H1 (cell line): Measurements from ENCODE around the gene PLA2G4A. TPM values are rescaled to one million over a fixed set of nuclear protein-coding genes. Genes with fewer than 3 reads are reported as not detected.

Experiments used
- CTCF ChIA-PET: fragments of 300-600 bp; sonication (Branson Sonifier 250); formaldehyde crosslinking; loops from one replicate; lab custom pipeline; 2021; ENCODE audit not compliant: partially characterized antibody; lab: Charles Lee
- POLR2A ChIA-PET: fragments of 300-600 bp; sonication (Branson Sonifier 250); formaldehyde crosslinking; loops from one replicate; lab custom pipeline; 2021; ENCODE audit warnings: inconsistent platforms; ENCODE audit not compliant: partially characterized antibody; lab: Charles Lee
- DNase-seq, 2 experiments: peaks; one replicate each; pipeline versions ENCODE4 v3.0.0 to v3.0.0-alpha.2; 2010 to 2022; ENCODE audit warnings: low spot score in 2 of 2, low read depth in 1 of 2, mixed read lengths in 1 of 2
- FAIRE-seq: peaks from 2 replicates; lab custom pipeline; 2011; peaks lifted over from hg19 to GRCh38; lab: Jason Lieb, UNC
- H2AFZ ChIP-seq: 2 replicates; pipeline ENCODE4 v1.8.1; 2012; ENCODE audit warnings: low read length, inconsistent platforms
- H2AK5ac ChIP-seq: 2 replicates; pipeline ENCODE4 v1.6.1; 2013; ENCODE audit warnings: low read depth, low read length
- H2BK120ac ChIP-seq: replicated peaks from 2 replicates; pipeline ENCODE3; 2013; ENCODE audit warnings: low read depth, low read length, inconsistent platforms
- H2BK12ac ChIP-seq: 2 replicates; pipeline ENCODE4 v1.6.1; 2013; ENCODE audit warnings: low read depth, low read length
- H2BK15ac ChIP-seq: 2 replicates; pipeline ENCODE4 v1.6.1; 2013; ENCODE audit warnings: low read length
- H2BK20ac ChIP-seq: 2 replicates; pipeline ENCODE4 v1.6.1; 2013; ENCODE audit warnings: low read length
- H2BK5ac ChIP-seq: 2 replicates; pipeline ENCODE4 v1.6.1; 2013; ENCODE audit warnings: low read depth, low read length
- H3K14ac ChIP-seq: 2 replicates; pipeline ENCODE4 v1.6.1; 2013; ENCODE audit warnings: inconsistent platforms; ENCODE audit not compliant: insufficient read length
- H3K18ac ChIP-seq: 2 replicates; pipeline ENCODE4 v1.6.1; 2013; ENCODE audit warnings: low read length; ENCODE audit errors: extremely low read depth
- H3K23ac ChIP-seq: 2 replicates; pipeline ENCODE4 v1.6.1; 2013; ENCODE audit warnings: inconsistent platforms; ENCODE audit not compliant: insufficient read length
- H3K23me2 ChIP-seq: 2 replicates; pipeline ENCODE4 v1.6.1; 2013; ENCODE audit warnings: low read depth, low read length
- H3K27ac ChIP-seq: 2 replicates; pipeline ENCODE4 v1.6.1; 2011; ENCODE audit warnings: low read depth, low read length, inconsistent platforms
- H3K27me3 ChIP-seq, 4 experiments: replicated peaks in 1 of 4; 1 replicate in 1 of 4; 2 replicates in 3 of 4; pipeline versions ENCODE4 v1.6.1 to v1.8.1; 2011 to 2013; ENCODE audit warnings: low read length in 3 of 4, mild to moderate bottlenecking in 3 of 4, inconsistent platforms in 2 of 4, mixed read lengths in 2 of 4, moderate library complexity in 1 of 4; ENCODE audit not compliant: control insufficient read depth in 3 of 4, insufficient read depth in 3 of 4; ENCODE audit errors: extremely low read depth in 1 of 4
- H3K36me3 ChIP-seq, 4 experiments: 2 replicates each; pipeline versions ENCODE4 v1.6.1 to v1.8.1; 2011 to 2013; ENCODE audit warnings: mild to moderate bottlenecking in 4 of 4, low read length in 3 of 4, moderate library complexity in 2 of 4, control low read depth in 1 of 4, inconsistent platforms in 1 of 4; ENCODE audit not compliant: insufficient read depth in 4 of 4, control insufficient read depth in 2 of 4
- H3K4ac ChIP-seq: replicated peaks from 2 replicates; pipeline ENCODE3; 2013; ENCODE audit warnings: low read length, low read depth, mixed read lengths, inconsistent platforms; ENCODE audit not compliant: insufficient read length
- H3K4me1 ChIP-seq, 4 experiments: replicated peaks in 1 of 4; 1 replicate in 1 of 4; 2 replicates in 3 of 4; pipeline versions ENCODE4 v1.6.1 to v1.8.1; 2011 to 2013; ENCODE audit warnings: low read length in 3 of 4, inconsistent platforms in 2 of 4, mixed read lengths in 1 of 4; ENCODE audit not compliant: insufficient read depth in 4 of 4, control insufficient read depth in 3 of 4
- H3K4me2 ChIP-seq, 2 experiments: 2 replicates each; pipeline versions ENCODE4 v1.6.1 to v1.8.1; 2011 to 2013; ENCODE audit warnings: low read depth in 2 of 2, low read length in 2 of 2, control low read depth in 1 of 2, inconsistent platforms in 1 of 2, mild to moderate bottlenecking in 1 of 2; ENCODE audit not compliant: insufficient read depth in 1 of 2
- H3K4me3 ChIP-seq, 4 experiments: fragments of 200-600, 300-600 bp in 1 of 4; sonication (generic), shearing (Covaris generic), sonication (Bioruptor Twin) in 1 of 4; 2 replicates each; pipeline versions ENCODE4 v1.5.1 to v1.8.1; 2011 to 2016; ENCODE audit warnings: low read length in 4 of 4, low read depth in 3 of 4, control low read depth in 2 of 4, inconsistent platforms in 2 of 4, mild to moderate bottlenecking in 2 of 4, mixed read lengths in 1 of 4, moderate library complexity in 1 of 4; ENCODE audit not compliant: insufficient read depth in 2 of 4; ENCODE audit errors: extremely low read depth in 1 of 4
- H3K56ac ChIP-seq: replicated peaks from 2 replicates; pipeline ENCODE3; 2013; ENCODE audit warnings: low read depth, mild to moderate bottlenecking, mixed read lengths, low read length, inconsistent platforms; ENCODE audit not compliant: insufficient read length
- H3K79me1 ChIP-seq: 2 replicates; pipeline ENCODE4 v1.6.1; 2013; ENCODE audit warnings: low read depth, low read length, control low read depth
- H3K79me2 ChIP-seq, 2 experiments: 2 replicates each; pipeline versions ENCODE4 v1.6.1 to v1.8.1; 2012 to 2013; ENCODE audit warnings: low read length in 2 of 2, mild to moderate bottlenecking in 2 of 2, inconsistent platforms in 1 of 2; ENCODE audit not compliant: insufficient read depth in 2 of 2, control insufficient read depth in 1 of 2
- H3K9ac ChIP-seq, 4 experiments: replicated peaks in 1 of 4; 1 replicate in 1 of 4; 2 replicates in 3 of 4; pipeline versions ENCODE4 v1.6.1 to v1.8.1; 2011 to 2013; ENCODE audit warnings: low read depth in 3 of 4, low read length in 3 of 4, control low read depth in 2 of 4, mild to moderate bottlenecking in 2 of 4, moderate library complexity in 2 of 4, inconsistent platforms in 1 of 4; ENCODE audit errors: extremely low read depth in 1 of 4
- H3K9me3 ChIP-seq, 2 experiments: 2 replicates each; pipeline versions ENCODE4 v1.6.1 to v1.8.1; 2012 to 2013; ENCODE audit warnings: mild to moderate bottlenecking in 2 of 2, moderate library complexity in 2 of 2, control low read depth in 1 of 2, inconsistent platforms in 1 of 2, low read depth in 1 of 2, low read length in 1 of 2, mixed read lengths in 1 of 2; ENCODE audit not compliant: insufficient read depth in 2 of 2
- H4K20me1 ChIP-seq, 2 experiments: replicated peaks in 1 of 2; 2 replicates each; pipeline versions ENCODE3 to v1.8.1; 2011 to 2013; ENCODE audit warnings: inconsistent platforms in 2 of 2, low read length in 2 of 2, mild to moderate bottlenecking in 1 of 2; ENCODE audit not compliant: insufficient read depth in 2 of 2, control insufficient read depth in 1 of 2
- H4K5ac ChIP-seq: 2 replicates; pipeline ENCODE4 v1.6.1; 2013; ENCODE audit warnings: low read length, low read depth, mixed read lengths, inconsistent platforms; ENCODE audit not compliant: insufficient read length
- H4K8ac ChIP-seq: 2 replicates; pipeline ENCODE4 v1.8.0; 2013; ENCODE audit warnings: mild to moderate bottlenecking, moderate library complexity, low read length, inconsistent platforms; ENCODE audit not compliant: insufficient read depth; ENCODE audit errors: extremely low read depth
- H4K91ac ChIP-seq: replicated peaks from 2 replicates; pipeline ENCODE3; 2013; ENCODE audit warnings: low read length, mixed read lengths, inconsistent platforms; ENCODE audit not compliant: insufficient read length
- CBX5 ChIP-seq: fragments of 300-800, 300-1000 bp; sonication (generic); IDR thresholded peaks from 2 replicates; pipeline ENCODE4 v1.7.1; 2016; ENCODE audit warnings: antibody characterized with exemption, low read length, low read depth
- CEBPB ChIP-seq: IDR thresholded peaks from 2 replicates; pipeline ENCODE4 v1.6.1; 2012; ENCODE audit warnings: low read depth, low read length
- CHD1 ChIP-seq: IDR thresholded peaks from 2 replicates; pipeline ENCODE4 v1.6.1; 2012; ENCODE audit warnings: low read depth, low read length, improper control_type of control experiment
- CTBP2 ChIP-seq: IDR thresholded peaks from 2 replicates; pipeline ENCODE4 v1.7.0; 2011; ENCODE audit warnings: borderline replicate concordance, mild to moderate bottlenecking, moderate library complexity, mixed read lengths, low read length; ENCODE audit not compliant: insufficient read depth, insufficient read length
- NRF1 ChIP-seq: IDR thresholded peaks from 2 replicates; pipeline ENCODE4 v1.6.1; 2011; ENCODE audit warnings: mild to moderate bottlenecking, low read depth, low read length, improper control_type of control experiment
- SP2 ChIP-seq: IDR thresholded peaks from 2 replicates; pipeline ENCODE4 v1.6.1; 2012; ENCODE audit warnings: mild to moderate bottlenecking, low read length, inconsistent platforms
- USF2 ChIP-seq: IDR thresholded peaks from 2 replicates; pipeline ENCODE4 v1.6.1; 2011; ENCODE audit warnings: low read length, improper control_type of control experiment
- WGBS, 2 experiments: shearing (Covaris generic) in 1 of 2; methylation state at CpG; one replicate each; pipeline versions ENCODE4 v1.1.6 to v1.1.7; 2013 to 2015; ENCODE audit warnings: low lambda C conversion rate in 2 of 2, mixed read lengths in 2 of 2, inconsistent platforms in 1 of 2, low coverage in 1 of 2, missing lambda C conversion rate in 1 of 2; ENCODE audit not compliant: insufficient replicate concordance in 2 of 2, insufficient coverage in 1 of 2, insufficient read length in 1 of 2; ENCODE audit errors: extremely low coverage in 1 of 2, missing lambda C conversion rate in 1 of 2; 5-methylcytosine and 5-hydroxymethylcytosine counted together
- polyA plus RNA-seq, 7 experiments: library from polyadenylated mRNA; depleted of rRNA in 3 of 7; stranded (reverse) in 5 of 7; unstranded in 2 of 7; fragments of >200 nt in 5 of 7; fragments of 200-250 nt in 2 of 7; gene quantifications; 1 replicate in 5 of 7; 2 replicates in 1 of 7; 4 replicates in 1 of 7; pipeline versions ENCODE4 v1.2.1 to v1.2.3, GENCODE V29; 2011 to 2013; ENCODE audit warnings: missing spikeins in 2 of 7, mixed read lengths in 2 of 7
- total RNA-seq: library from RNA; stranded (reverse); fragmentation: NEBNext Ultra II Directional; extraction: Animal tissue kit (Norgen Biotek cat#: 25700); gene quantifications from 2 replicates; pipeline ENCODE4 v1.2.1, GENCODE V29; 2021

PLA2G4A gene
- total and polyA plus RNA-seq, 2 of the 8 experiments (the other 6 are each of a cell fraction or from before 2014, with no cell fraction given) = 0.63 to 1.4 TPM

GRCh38 chr1:186834399-186834958, 5.7 kb downstream of the PLA2G4A start:
- Histone ChIP-seq H3K36me3 (no peaks in the 10 kb centered on the region), H2BK15ac (no peak overlapping the region), H3K56ac (no peak overlapping the region), H3K23ac (no peak overlapping the region), H3K18ac (no peak overlapping the region), H3K23me2 (no peaks in the 10 kb centered on the region), H2AFZ (no peak overlapping the region), H3K9me3 (no peaks in the 10 kb centered on the region), H3K14ac (no peak overlapping the region), H3K4ac (no peak overlapping the region), H2AK5ac (no peak overlapping the region), H2BK12ac (no peak overlapping the region), H3K27me3 (no peaks in the 10 kb centered on the region), H3K27ac (no peak overlapping the region), H4K5ac (no peak overlapping the region), H3K4me1 (no peaks in the 10 kb centered on the region), H3K4me3 (no peak overlapping the region), H3K79me1 (no peaks in the 10 kb centered on the region), H4K91ac (no peak overlapping the region), H2BK5ac (no peak overlapping the region), H2BK20ac (no peak overlapping the region), H3K4me2 (no peak overlapping the region), H3K9ac (no peak overlapping the region), H4K20me1 (no peaks in the 10 kb centered on the region), H4K8ac (no peak overlapping the region), H3K79me2 (no peaks in the 10 kb centered on the region), H2BK120ac (no peak overlapping the region)
- no peak for DNase-seq
- POLR2A ChIA-PET = no interaction called here
- FAIRE-seq = no peak
- CTCF ChIA-PET = no interaction called here
- WGBS, 2 experiments = 99% methylated on average over 4 of the region's 4 CpGs; no CpG with 5 or more reads in 1 of the 2 experiments
- TF ChIP-seq CEBPB = no peak
- no peak for TF ChIP-seq CBX5
- no peak for TF ChIP-seq NRF1
- TF ChIP-seq SP2 = no peak
- no peak for TF ChIP-seq CHD1
- no peak for TF ChIP-seq CTBP2
- TF ChIP-seq USF2 = no peak
